HG03469 (cell line): ENCODE measurements around the gene YARS2.
"Not testable (repeated sequence)": the region's sequence is repeated elsewhere in the genome, so short reads cannot be mapped to it uniquely, and the experiment has no call there.

Source experiments
- ATAC-seq: cut with Tn5 transposase; IDR thresholded peaks from one replicate; pipeline ENCODE4 v1.9.1; 2021; ENCODE audit warnings: mild to moderate bottlenecking, moderate library complexity, moderate number of reproducible peaks; ENCODE audit not compliant: unreplicated experiment

The YARS2 gene

GRCh38 chr12:32753605-32754004 lies 2.1 kb downstream of the YARS2 start:
- no peak for ATAC-seq

DNA sequence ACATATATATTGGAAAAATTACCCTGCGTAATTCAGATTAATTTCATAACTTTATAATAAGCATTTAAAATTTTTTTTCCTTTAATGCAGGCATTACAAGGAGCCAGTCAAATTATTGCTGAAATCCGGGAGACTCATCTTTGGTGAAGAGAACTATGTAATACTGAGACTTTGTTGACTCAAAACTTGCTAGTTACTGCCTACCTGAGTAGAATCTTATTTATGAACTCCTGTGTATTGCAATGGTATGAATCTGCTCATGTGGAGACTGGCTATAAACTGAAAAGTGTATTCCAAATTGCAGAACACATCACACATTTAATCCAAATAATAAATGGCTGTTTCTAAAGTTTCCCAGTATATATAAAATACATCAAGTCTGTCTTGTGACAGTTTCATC lies 12.4 kb downstream of the YARS2 start:
- no peak for ATAC-seq

DNA sequence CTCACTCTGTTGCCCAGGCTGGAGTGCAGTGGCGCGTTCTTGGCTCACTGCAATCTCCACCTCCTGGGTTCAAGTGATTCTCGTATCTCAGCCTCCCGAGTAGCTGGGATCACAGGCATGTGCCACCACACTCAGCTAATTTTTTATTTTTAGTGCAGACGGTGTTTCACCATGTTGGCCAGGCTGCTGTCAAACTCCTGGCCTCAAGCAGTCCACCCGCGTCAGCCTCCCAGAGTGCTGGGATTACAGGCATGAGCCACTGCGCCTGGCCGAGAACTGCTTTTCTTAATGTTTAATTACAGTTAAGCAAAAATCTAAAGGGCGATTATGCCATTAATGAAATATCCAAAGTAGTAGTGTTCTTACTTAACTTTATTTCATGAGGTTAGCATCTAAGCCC lies 13.6 kb downstream of the YARS2 start:
- no peak for ATAC-seq

GRCh38 chr12:32739279-32739678 lies 16.4 kb downstream of the YARS2 start:
- no peak for ATAC-seq

DNA sequence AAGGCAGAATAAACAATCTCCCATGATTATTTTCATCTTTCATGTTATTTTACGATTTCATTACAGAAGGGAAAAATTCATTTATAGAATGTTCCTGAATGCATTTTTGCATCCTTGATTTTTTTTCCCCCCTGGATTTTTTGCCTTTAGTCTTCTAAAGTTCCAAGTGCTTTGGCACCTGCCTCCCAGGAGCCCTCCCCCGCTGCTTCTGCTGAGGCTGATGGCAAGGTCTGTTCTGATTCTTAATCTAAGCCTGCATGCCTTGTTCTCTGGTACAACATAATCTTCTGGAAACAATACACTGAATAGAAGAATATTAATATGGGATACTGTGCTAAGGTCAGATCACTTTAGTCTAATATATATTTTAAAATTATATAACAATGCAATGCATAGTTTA lies 18.0 kb downstream of the YARS2 start:
- ATAC-seq = no peak

- no peak for ATAC-seq
Observed at GRCh38 chr12:32736445-32736844, 19.3 kb downstream of the YARS2 start.

DNA sequence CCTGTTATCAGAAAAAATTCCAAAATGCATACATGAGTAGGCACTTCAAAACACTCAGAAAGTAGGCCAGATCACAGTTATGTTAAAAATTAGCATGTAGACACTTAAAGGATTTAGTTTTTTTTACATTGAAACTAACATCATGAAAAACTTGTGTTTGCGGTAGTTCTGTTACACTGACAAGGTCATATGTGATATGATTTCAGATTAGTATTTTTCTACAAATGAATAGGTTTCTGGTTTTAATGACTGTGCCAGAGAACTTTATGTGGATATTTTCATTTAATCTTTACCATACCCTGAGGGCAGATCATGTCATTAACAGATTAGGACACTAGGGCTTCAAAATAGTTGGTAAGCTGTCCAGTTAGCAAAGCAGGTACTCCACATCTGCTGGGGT lies 20.7 kb downstream of the YARS2 start:
- no peak for ATAC-seq

DNA sequence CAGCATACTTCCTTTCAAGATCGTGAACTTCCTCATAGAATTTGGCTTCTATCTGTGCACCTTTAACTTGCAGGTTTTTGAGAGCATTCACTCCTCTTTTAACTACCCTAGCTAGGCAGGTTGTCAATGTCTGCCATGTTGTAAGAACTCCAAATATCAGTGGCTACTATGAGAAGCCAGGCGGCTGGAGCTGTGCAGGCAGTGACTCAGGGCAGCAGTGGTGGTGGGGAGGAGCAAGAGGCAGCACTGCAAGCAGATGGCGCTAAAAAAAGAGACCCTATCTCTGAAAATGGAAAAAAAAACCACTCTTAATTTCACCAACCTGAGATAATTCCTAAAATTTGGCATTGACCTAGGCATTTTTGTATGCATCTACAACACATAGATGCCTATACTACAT lies 28.5 kb downstream of the YARS2 start:
- no peak for ATAC-seq

GRCh38 chr12:32726286-32726685 lies 29.4 kb downstream of the YARS2 start:
- no peak for ATAC-seq

GRCh38 chr12:32725308-32725707 lies 30.4 kb downstream of the YARS2 start:
- ATAC-seq = not testable (repeated sequence)

DNA sequence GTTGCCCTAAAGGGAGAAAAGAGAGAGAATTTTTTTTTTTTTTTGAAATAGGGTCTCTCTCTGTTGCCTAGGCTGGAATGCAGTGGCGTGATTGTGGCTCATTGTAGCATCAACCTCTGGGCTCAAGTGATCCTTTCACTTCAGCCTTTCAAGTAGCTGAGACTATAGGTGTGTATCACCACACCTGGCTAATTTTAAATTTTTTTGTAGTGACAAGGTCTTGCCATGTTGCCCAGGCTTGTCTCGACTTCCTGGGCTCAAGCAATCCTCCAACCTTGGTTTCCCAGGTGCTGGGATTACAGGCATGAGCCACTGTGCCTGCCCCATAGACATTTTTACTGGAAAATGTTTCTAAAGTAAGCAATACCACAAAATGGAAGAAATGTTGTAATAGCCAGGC lies 36.8 kb downstream of the YARS2 start:
- ATAC-seq = no peak

- ATAC-seq = no peak
Observed at GRCh38 chr12:32714772-32715171, 40.9 kb downstream of the YARS2 start.

DNA sequence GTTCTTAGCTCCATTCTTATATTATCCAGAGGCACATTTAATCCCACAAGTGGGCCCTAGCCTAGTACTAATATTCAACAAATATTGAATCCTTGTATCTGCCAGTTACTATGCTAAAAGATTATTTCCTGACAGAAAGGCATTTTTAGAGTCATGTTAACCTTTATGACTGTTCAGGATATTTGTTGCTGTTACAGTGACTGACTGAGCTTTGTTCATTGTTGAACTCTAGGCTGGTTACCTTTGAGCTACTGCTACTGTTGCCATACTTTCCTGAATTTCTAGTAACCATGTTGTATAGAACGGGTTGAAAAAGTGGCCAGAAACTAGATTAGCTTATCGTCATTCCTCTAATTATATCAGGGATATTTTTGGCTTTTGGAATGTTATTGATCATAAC lies 46.8 kb downstream of the YARS2 start:
- no peak for ATAC-seq

- no peak for ATAC-seq
Observed at GRCh38 chr12:32706335-32707024, 49.2 kb downstream of the YARS2 start.

DNA sequence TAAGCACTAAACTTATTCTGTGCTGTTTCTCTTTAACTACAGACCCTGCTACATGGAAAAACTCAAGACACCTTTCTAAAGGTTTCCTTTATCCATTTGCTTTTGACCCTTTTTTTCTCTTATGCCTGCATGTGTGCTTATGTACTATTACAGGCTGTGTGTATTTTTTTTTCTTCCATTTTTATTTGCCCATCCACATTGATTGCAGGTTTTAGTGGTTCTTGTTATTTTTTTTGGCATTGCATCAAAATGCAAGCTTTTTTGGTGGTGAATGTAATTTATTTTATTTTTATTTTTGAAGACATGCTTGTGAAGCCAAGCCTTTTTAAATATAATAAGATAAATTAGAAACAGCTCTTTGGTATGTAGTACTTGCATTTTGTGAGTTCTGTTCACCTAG lies 49.9 kb downstream of the YARS2 start:
- ATAC-seq = no peak

- no peak for ATAC-seq
Observed at GRCh38 chr12:32702946-32703345, 52.8 kb downstream of the YARS2 start.

DNA sequence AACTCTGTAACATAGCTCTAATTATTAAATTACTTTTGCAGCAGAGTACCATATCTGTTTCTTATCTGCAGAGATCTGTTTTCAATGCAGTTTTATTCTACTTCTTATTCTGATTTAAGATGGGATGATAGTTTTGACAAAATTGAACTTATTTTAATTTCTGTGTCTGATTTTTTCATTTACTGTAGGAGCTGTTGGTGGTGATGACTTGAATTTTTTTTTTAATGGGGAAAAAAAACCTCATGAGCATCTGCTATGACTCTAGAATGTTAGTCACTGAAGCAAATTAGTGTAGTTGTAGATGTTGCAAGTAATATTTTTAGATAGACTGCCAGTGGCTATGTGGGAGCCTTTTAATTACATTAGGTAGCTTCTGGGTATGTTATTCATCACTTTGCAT lies 53.2 kb downstream of the YARS2 start:
- ATAC-seq = no peak

DNA sequence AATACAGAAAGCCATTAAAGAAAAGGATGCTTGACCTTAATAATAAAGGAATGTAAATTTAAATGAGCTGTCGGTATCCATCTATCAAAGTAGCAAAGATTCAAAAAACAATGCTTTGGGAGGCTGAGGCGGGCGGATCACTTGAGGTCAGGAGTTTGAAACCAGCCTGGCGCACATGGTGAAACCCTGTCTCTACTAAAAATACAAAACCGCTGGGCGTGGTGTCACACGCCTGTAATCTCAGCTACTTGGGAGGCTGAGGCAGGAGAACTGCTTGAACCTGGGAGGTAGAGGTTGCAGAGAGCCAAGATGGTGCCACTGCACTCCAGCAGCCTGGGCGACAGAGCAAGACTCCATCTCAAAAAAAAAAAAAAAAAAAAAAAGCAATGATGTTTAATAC lies 56.3 kb downstream of the YARS2 start:
- not testable (repeated sequence) for ATAC-seq

DNA sequence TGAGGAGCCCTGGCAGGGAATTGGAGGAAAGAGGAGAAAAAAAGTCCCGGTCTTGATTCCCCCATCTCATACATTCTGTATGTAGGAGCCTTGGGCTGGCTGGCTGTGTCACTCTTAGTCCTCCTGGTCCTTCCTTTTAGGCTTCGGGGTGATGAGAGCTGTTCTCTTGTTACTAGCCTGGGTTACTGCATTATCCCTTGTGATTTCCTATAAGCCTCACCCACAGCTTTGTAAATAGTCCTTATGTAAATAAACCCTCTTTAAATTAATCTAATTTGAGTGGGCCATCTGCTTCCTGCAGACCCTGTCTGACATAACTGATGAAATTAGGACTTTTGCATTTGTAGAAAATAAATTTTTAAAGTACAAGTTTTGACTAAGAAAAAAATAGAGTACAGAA lies 57.4 kb downstream of the YARS2 start:
- no peak for ATAC-seq

DNA sequence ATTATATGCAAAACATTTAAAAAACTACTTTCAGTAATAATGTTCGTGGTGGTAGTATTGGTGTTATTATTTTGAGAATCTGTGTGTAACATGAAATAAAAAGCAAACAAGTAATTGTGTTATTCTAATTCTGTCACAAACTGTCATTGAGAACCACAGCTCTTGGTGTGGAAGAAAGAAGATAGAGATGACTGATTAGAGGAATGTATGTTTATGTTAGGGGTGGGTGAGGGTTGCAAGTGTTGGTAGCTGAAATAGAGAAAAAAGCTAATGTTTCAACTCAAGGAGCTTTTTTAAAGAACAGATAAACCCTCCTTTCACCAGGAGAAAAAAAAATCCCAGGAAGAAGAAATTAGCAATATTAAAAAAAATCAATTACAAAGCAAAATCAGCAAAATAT lies 58.3 kb downstream of the YARS2 start:
- ATAC-seq = no peak
